ENCODE results near the gene ADCY5.

The ADCY5 gene

DNA sequence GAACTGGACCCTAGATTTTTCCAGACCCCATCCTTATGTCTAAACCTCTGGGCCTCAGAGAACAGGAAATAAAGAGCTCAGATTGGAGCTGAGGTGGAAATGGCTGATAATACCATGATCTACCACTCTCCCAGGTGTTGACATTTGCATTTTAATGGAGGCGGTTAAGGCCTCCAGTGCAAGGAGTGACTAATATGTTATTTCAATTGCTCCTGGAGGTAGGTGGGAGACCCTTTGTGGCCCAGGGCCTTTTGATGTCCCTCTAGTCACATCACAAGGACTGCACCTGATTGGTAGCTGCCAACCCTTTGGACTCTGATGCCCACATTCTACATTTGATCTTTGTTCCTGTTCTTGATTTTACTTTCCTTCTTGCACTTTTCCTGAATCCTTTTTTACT lies 9.0 kb upstream of the ADCY5 start:
- no peak for DNase-seq

DNA sequence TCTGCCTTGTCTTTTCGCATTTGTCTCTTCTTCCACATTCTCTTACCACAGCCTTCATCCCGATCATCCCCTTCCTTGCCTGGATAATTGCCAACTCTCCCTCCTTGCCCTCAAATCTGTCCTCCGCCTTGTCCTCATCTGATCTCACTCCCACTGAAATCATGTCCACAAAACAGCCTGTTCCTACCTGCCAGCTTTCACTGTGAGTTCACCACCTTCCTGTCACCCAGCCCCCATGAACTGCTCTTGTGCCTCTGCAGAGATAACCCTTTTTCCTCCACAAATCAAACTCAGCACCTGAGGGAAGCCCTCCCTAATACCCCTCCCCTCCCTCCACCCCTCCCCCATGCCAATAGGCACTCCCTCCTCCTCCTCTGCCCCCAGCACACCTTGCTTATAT lies 4.8 kb upstream of the ADCY5 start:
- no peak for DNase-seq

GRCh38 chr3:123451186-123451585 lies 2.3 kb upstream of the ADCY5 start:
- no peak for DNase-seq

DNA sequence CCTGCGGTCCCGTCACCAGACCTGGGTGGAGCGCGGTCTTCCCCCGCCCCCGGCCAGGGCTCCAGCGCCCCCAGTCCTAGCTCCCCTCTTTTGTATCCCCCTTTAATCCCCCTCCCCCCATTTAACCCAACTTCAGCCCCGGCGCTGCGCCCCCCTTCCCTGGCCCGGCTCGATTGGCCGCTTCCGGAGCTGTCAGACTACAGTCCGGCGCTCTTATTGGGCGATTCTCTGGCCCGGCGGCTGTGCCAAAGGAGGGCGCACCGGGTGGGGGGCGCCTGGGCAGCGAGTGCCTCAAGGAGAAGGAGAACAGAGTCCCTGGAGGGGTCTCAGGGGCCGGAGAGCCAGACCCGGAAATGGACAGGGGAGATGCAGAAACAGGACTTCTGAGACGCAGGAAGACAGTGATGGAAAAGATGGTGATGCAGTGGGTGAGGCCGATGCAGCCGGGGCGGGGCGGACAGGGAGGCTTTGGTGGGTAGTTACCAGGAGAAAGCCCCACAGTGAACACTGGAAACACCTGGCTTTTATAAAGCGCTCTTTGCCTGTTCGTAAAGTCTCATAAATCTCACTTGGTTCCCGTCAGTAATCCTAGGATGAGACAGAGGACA lies 1.2 kb upstream of the ADCY5 start:
- no peak for DNase-seq

DNA sequence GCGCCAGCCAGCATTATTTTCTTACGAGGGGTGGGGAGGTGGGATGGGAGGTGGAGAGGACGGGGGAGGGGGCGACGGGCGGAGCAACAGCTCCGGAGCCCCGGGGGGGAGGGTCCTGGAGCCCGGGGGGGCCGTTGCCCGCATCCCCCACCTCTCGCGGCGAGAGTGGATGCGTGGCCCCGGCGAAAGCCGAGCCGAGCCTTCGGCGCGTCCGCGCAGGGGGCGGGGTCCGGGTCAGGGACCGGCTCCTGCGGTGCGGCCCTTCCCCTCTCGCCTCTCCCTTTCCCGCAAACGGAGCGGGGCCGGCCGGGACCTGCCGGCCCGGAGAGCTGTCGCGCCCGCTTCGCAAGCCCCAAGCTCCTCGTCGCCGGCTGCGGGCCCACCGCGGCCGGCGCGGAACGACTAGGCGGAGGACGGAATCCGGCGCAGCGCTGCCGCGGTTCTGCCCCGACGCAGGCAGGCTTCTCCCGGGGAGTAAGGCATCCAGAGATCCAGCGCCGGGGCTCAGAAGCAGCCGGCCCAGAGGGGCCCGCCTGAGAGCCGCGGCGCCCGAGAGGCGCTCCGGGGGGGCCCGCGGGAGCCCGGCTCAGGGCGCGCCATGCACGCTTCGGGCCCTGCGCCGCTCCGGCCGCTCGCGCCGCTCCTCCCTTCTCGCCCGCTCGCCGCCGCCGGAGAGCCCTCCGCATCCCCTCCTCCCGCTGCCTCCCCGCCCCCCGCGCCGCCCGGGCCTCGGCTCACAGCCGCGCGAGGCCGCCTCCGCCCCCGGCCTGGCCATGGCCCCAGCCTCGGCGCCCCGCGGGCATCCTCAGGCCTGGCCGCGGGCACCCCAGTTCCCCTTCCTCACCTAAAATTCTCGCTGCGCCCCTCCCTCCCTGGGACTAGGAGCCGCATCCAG lies 459 bp upstream of the ADCY5 start:
- DNase-seq: no peak

GRCh38 chr3:123447749-123448517 lies 957 bp downstream of the ADCY5 start:
- peak; percentile 31 for DNase-seq

DNA sequence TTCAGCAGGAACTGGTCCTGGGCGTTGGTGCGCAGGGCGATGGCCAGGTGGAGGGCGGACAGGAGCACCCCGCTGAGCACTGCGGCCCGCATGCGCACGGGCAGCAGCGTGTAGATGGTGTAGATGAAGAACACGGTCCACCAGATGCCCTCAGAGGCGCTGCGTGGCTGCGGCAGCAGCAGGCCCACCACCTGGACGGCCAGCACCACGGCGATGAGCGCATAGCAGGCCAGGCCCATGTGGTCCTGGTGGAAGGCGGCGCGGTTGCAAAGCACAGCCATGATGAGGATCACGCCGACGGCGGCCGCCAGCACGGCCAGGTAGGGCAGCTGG lies 1.5 kb downstream of the ADCY5 start:
- DNase-seq: no peak

DNA sequence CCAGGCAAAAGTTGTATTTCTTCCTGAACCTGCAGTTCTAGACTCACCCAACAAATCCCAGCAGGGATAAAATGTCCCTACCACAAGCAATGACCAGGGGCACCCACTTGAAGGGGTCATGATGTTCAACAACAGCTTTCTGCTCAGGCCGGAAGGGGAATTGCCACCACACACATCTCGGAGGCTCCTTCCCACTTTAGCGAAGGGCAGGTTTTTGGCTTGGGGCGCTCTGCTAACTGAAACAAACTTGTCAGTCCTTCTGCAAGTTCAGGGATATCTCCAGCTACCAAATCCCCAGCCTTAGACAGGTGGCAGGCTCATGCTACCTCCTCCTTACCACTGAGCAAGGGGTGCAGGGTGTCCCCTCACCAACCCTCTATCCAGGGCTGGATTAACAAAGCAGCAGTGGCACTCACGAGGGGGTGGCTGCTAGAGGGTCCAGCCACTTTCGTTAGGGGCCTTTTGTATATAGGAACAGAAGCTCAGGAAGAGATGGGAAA lies 2.2 kb downstream of the ADCY5 start:
- DNase-seq: no peak

DNA sequence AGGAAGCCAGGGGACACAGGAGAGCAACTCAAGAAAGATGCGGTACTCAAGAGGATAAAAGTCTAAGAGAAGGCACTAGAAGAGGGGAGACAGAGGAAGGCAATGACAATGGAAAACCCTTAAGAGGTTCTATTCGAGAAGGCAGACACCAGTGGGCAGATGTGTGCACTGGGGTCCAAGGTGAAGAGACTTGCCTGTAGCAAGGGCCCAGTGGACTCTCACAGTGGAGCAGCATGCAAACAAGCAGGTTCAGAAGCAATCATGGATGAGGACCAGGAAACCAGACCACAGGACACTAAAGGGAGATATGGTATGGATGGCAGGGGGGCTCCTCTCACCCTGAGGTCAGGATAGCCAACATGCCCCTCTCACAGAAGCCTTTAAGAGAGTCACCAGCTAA lies 2.7 kb downstream of the ADCY5 start:
- no peak for DNase-seq

- no peak for DNase-seq
These were observed 3.2 kb downstream of the ADCY5 start for GRCh38 chr3:123445702-123446101.

- DNase-seq: no peak
These were observed 4.1 kb downstream of the ADCY5 start for GRCh38 chr3:123444744-123445143.

DNA sequence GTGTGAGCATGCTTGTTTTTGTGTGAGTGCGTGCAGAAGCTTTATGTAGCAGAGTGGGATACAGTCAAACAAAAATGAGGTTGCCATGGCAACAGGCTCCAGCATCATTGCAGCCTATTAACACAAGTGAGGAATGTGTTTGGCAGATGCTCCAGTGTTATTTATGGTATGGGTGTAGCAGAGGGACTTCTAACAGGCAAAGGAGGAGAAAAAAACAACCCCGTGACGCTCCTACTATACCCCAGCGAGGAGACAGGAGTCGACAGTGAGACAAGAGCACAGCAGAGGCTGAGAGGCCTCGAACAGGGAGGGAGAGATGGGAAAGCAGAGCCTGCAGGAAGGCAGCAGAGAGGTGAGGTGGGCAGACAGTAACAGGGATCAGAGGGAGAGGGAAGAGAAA lies 4.9 kb downstream of the ADCY5 start:
- DNase-seq: no peak

GRCh38 chr3:123442908-123443307 lies 6.0 kb downstream of the ADCY5 start:
- DNase-seq: no peak

DNA sequence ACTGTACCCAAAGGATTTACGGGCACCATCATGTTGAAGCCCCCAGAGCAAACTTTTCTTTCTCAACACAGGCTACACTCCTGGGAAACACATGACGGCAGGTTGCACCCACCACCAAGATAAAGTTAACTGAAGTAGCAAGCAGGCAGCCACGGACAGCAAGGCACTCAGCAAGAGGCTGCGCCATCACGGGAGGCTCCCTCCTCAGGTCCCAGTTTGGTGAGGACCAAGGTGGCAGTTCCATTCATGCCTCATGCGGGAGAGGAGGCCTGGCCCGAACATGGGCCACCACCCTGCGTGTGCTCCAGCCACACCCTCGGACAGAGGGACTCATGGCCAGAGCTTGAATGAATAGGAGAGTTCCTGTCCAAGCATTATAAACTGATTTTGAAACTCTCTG lies 6.8 kb downstream of the ADCY5 start:
- no peak for DNase-seq

- DNase-seq: no peak
These were observed 8.9 kb downstream of the ADCY5 start for GRCh38 chr3:123439806-123440580.

- DNase-seq: no peak
These were observed 15.9 kb downstream of the ADCY5 start for GRCh38 chr3:123432832-123433523.

DNA sequence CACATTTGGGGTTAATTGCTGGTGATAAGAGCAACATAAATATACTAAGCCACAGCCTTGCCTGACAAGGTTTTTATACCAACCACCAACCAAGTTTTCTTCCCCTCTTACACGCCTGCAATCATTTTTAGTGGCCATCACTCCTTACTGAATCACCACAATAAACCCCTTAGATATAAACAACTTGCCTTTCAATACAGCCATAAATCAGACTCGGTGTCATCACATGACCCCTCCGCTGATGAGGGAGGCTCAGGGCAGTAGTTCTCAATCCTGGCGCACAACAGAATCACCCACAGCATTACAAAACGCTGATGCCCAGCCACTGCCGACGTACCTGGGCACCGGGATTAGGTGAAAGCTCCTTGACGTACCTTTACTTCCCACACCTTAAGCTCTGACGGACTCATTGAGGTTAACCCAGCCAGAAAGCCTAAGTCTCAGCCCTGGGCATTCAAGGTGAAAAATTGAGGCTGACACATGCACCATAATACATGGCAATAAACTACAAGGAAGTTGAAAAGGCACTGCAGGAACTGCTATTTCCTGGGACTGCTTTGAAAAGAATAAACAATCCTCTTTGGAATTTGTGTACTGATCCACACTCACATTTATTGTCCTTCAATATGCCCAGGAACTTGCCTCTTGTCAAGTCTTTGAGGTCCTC lies 17.1 kb downstream of the ADCY5 start:
- no peak for DNase-seq

DNA sequence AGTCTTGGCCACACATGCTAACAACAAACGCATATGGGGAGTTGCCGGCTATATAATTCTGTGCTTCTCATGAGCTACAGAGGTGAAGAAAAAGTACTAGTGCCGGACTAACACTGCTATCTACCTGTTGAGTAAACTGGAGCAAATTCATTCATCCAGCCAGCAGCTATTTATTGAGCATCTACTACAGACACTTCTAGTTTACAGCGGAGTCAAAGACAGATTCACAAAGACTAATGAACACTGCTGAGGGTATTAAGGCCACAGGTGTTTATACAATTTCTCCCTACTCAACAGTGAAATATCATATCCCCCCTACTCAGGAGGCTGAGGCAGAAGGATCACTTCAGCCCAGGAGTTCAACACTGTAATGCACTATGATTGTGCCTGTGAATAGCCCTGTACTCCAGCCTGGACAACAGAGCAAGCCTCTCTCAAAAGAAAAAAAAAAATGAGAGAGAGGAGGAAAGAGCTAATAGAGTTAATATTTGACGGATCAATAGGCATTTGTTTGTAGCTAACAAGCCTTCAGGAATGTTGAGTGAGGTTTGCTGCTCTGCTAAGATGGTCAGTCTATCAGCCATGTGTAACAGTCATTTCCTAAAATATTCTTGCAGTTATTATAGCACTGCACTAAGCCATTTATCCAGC lies 17.8 kb downstream of the ADCY5 start:
- DNase-seq: no peak

GRCh38 chr3:123430266-123430665 lies 18.6 kb downstream of the ADCY5 start:
- DNase-seq: no peak

DNA sequence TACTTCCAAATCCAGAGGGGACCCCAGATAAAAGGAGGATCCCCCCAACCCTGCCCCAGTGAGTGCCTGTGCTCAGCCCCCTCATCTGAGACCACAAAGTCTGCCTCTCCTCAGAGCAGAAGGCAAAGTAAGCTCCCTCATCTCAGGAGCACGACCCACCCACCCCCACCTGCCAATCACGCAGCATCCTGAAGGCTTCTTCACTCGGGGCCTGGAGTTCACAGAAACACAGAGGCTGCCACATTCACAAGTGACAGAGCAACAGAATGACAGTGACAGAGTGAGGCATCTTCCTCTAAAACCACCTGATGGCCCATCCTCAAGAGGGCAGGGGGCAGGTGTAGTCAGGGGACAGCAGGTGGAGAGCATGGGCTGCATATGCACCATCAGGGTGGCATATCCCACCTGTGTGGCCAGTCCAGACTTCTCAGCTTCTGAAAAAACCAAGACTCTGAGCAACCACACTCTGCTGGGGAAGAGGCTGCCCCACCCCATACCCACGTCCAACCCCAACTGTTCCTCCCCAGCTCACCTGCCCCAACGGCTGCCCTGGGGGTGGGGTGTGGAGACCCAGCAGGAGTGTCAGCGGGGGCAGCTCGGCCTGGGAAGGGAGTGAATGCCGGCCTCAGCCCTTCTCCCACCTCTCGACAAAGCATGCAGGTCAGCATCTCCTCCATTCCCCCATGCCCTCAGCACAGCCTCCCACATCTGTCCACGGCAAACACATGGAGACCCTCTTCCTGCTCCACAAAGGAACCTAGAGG lies 19.3 kb downstream of the ADCY5 start:
- DNase-seq: no peak

Data from stimulated activated CD4-positive, alpha-beta T cell treated with anti-CD3 and anti-CD28 coated beads, Interleukin-4, amount 100 ng/mL, for 24 hours (primary cell).